Activated CD4-positive, alpha-beta T cell treated with anti-CD3 and anti-CD28 coated beads for 24 hours (primary cell): ENCODE measurements around the gene ERFL.

ENCODE experiments used
- DNase-seq, 2 donors: peaks; one replicate each; pipeline ENCODE4 v3.0.0-alpha.2; 2020; ENCODE audit warnings: low read depth in 2 of 2

The ERFL gene

DNA sequence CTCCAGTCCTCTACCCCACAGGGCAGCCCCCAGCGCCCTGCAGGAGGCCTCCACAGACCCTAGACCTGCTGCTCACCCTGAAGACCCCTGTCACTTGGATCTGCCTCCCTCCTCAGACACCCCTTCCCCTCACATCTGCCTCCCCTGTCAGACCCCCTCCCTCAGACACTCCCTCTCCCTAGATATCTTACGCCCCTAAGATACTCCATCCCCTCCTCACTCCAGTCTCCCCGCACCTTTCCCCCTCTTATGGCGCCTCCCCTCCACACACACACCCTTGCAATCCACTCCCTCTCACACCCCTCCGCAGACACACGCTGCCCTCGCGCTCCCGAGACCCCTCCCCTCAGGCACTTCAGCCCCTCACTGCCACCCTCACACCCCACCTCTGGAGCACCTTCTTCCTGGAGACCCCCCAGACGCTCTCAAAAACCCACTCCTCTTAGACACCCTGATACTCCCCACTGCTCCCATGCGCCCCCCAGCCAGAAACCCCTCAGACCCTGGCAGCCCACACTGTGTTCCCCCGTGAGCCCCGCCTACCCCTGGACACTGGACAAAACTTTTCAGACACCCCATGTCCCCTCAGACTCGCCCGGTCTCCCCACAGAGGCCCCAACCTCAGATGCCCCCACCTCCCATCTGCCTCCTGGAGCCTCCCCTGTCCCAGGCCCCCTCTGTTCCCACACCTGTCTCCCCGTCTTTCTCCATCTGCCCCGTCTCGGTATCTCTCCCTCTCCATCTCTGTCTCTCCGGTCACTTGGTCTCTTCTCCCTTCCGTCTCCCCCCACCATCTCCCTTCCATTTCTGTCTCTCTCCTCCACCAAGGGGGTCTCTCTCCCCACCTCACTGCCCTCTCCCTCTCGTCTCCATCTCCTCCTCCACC lies 14.5 kb downstream of the ERFL start:
- DNase-seq: no peak

DNA sequence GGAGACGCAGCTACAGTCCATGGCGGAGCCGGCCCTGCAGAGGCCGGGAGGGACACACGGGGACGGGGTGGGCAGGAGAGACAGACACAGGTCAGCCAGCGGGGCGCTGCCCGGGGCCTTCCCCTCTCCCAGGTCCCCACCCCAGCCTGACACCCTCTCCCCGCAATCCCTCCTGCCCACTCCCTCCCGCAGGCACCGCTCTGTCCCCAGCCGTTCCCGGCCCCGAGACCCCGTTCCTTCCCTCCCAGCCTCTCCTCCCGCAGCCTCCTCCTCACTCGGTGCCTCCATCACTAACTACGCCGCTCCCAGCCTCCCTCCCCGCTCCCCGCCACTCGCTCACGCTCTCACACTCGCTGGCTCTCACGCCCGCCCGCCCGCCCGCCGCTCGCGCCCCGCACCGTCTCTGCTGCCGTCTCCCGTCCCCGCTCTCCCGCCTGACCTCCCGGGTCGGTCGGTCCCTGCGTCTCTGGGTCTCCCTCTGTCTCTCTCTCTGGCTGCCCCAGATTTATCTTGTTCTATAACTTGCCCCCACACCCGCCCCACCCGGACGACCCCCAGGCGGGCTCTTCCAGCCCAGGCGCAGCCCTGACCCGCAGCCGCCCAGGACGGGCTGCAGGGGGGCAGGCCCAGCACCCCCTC lies 15.2 kb downstream of the ERFL start:
- no peak for DNase-seq

DNA sequence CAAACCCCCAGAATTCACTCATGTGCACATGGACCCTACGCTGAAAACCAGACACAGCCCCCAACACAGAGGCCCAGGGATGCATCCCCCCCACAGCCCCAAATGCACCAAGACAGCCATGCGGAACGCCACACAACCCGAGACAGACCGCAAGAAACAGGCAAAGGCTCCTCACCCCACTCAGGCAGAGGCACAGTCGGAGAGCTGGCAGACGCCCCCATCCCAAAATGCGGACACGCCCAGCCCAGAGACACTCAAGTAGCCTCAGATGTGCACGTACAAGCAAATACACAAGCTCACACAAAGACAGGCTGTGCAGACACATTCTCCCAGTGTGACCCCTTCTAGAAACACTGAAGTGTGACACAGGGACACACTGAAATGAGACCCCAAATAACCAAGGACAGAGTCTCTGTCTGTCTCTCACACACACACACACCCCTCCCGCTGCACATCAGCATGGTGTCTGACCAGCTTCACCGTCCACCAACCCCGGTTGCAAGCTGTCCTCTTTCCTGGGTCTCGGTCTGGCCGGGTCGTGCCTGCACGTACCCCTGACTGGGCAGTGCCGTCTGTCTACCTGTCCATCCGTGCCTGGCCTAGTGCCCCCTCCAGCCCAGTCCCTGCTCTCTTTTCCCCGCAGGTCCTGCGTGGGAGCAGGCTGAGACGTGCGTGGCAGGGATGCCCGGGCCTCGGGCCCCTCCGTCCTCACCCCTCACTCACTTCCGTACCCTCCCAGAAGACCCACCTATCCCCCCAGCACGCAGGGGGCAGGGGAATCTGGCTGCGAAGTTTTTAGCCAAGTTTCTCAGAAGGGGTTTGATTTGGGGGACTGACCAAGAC lies 16.1 kb downstream of the ERFL start:
- DNase-seq: no peak

DNA sequence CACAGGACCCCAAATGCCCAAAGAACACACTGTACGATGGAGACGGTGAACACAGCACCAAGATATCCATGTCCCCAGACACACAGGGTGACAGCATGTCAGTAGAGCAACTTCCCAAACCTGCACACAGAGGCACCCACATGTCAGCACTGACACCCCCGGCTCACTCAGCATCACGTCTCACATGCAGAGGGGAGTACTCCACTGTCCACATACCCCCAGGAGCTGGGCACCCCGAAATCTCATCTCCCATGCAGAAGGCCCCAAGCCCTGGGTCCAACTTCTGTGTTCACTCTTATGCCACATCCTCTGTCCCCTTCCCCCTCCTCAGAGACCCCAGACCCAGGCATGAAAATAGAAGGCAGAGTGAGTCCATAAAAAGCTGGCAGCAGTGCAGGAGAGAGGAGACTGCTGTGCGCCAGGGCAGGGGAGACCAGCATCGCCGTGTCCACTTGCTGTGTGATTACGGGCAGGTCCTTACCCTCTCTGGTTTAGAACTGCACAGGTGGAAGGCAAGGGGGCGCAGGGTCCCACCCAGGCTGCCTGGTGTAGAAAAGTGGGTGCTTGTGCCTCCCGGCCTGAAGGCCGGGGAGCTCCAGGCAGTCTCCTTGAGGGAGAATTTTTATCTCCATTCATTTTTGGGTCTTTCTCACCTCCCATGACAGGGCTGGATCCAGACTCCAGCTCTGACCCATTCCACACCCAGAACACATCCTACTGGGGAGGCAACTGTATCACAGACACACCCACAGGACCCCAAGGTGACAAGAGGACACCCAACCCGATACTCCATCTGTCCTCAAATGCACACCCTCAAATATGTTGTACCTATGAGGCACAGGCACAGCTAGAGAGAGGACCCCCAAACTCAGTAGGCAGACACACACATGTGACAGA lies 17.0 kb downstream of the ERFL start:
- no peak for DNase-seq

DNA sequence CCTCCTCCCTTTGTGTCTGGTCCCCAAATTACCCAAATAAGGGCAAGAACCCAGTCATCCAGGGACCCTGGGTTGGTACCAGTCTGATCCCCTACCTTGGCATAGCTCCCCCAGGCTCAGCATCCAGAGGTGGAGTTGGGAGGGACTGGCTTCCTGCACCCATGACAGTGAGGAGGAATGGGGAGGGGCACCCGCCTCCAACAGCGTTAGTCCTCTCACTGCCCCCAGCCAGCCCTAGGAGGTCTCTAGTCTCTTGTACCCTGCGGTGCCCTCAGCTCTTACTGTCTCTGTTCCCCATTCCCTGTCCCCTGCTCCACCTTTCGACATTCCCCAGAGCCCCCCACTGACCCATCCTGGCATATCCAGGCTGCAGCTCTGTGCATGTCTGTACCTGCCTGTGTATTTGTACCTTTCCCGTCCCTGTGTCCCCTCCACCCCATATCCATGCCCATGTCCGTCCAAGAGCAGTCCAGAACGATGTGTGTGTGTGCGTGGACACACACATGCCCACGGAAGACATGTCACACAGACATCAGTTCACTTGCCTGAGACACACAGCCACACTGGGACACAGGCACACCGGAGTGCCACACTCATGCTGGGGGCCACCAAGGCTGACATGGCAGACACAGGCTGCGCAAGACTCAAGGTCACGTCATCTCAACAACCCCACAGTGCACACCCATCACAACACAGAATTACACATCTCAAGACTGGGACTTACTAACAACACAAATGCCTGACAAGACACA lies 17.8 kb downstream of the ERFL start:
- DNase-seq: no peak

DNA sequence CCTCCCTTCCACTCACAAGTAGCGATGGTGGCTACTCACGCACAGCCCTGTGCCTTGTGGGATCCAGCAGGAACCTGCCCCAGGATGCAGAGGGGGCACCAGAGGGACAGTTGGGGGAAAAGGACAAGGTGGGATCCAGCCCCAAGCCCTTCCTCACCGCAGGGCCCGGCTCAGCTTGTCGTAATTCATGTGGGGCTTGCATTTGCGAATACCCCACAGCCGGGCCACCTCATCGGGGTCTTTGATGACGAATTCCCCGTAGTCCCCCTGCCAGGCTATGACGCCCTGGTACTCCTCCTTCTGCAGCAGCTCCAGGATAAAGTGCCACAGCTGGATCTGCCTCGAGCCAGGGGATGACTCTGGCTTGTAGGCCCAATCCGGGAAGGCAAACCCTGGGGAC lies 18.5 kb downstream of the ERFL start:
- DNase-seq: no peak

DNA sequence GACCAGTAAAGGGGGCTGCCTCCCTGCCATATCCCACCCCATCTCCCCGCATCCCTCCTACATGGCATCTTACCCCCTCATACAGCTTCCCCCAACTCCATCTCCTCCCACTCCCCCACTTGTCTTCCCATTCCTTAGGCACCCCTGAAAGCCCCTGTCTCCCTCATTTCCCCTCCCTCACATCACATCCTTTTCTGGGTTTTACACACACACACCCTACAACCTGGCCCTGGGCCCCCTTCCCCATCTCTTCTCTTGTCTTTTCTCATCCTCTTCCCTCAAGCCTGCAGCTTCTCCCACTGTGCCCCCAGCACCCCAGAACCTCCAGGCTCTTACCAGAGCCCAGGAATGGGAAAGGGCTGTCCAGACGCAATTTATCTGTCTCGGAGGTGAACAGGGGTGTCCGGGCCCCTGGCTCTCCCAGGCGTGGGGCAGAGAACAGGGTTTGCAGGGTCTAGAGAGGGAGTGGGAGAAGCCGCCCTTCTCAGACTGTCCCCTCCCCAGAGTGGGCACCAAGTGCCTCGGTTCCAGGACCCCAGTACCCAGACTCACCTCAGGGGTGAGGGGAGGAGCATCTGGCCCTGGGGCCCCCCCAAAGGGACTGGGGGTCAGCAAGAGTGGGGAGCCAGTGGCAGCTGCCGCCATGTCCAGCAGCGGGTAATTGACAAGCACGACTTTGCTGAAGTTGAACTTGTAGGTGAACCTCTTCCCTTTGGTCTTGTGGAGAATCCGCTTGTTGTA lies 19.4 kb downstream of the ERFL start:
- no peak for DNase-seq

DNA sequence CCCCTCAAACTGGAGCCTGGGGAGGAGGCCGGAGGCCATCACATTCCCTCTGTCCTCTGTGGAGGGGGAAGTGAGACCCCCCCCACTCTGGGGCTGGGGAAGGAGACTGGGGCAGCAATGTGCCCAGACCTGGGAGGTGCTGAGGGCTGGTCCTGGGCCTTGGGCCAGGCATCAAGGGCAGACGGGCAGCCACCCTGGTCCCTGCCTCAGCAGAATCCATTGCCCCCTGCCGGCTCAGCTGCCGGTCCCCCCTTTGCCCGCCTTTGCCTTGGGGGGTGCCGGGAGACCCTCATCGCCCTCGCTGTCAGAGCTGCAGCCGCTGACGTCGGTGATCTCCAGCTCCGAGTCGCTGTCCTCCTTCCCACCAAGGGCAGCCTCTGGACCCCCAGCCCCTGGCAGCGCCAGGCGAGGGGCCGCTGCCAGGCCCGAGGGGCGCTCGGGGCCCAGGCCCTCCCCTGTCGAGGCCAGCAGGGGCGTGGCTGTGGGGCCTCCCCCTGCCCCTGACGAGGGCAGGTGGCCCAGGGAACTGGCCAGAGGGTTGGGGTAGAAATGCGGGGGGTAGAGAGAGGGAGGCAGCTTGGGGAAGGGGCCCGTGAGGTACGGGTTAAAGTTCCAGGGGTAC lies 20.1 kb downstream of the ERFL start:
- no peak for DNase-seq

DNA sequence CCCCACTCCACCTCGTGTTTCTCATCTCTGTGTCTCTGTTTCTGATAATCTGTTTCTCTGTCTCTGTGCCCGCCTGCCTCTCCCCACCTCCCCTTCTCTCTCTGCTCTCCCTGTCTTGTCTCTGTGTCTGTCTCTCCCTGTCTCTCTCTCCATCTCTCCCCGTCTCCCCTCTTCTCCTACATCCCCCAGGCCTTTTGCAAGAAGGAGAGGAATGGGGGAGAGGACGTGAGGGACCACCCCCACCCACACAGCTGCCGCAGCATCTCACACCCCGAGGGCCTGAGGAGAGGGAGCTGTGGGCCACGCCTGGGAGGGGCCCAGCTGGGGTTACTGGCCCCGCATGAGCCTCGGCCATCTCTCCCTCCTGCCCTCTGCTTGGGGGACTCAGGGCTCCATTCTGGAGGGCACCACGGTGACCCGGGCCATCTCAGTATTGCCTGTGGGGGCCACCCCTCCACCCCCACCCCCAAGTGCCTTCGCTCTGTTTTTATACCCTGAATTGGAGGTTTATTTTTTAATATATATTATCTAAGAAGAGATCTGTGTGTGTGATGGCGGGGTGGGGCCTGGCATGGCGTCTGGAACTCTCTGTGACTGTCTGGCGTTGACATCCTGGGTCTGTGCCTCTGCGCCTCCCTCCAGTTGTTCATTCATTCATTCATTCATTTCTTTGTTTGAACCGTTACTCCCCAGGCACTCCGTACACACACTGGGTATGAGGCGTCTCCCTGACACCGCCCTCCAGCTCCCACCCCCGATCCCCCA lies 21.2 kb downstream of the ERFL start:
- no peak for DNase-seq

DNA sequence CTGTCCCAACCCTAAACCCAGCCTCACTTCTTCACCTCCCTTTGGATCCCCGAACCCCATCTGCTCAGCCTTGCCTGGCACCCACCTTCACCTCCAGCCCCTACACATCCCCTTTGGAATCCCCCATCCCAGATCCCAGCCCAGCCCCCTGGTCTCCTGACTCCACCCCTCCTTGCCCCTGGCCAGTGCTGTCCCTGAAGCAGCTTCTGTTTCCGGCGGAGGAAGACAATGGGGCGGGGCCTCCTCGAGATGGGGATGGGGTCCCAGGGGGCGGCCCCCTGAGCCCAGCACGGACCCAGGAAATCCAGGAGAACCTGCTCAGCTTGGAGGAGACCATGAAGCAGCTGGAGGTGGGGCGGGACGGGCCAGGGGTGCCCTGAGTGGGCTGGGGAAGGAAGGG lies 22.0 kb downstream of the ERFL start:
- no peak for DNase-seq

DNA sequence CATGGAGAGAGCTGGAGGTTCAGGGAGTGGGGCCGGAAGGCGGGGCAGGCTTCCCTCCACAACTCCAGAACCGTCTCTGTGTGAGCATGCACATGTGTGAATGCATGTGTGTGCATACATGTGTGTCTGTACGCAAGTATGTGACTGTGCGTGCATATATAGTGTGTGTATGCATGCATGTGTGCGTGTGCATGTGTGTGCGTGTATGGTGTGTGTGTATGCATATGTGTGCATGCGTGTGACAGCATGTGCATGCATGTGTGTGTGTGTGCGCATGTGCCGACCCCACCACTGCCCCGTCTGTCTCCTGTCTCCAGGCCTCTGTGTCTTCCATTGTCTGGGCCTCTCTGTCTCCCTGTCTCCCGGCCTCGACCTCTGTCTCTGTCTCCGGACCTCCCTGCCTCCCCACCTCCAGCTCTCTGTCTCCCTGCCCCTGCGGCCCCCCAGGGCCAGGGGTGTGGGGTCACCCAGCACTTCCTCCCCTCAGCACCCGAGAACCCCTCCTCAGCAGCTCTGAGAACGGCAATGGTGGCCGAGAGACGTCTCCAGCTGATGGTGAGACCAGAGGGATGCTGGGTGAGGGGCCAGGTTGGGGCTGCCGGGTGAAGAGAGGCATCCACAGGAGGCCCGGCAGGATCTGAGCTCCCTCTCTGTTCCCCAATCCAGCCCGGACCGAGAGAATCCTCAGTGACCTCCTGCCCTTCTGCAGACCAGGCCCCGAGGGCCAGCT lies 22.8 kb downstream of the ERFL start:
- DNase-seq: no peak

DNA sequence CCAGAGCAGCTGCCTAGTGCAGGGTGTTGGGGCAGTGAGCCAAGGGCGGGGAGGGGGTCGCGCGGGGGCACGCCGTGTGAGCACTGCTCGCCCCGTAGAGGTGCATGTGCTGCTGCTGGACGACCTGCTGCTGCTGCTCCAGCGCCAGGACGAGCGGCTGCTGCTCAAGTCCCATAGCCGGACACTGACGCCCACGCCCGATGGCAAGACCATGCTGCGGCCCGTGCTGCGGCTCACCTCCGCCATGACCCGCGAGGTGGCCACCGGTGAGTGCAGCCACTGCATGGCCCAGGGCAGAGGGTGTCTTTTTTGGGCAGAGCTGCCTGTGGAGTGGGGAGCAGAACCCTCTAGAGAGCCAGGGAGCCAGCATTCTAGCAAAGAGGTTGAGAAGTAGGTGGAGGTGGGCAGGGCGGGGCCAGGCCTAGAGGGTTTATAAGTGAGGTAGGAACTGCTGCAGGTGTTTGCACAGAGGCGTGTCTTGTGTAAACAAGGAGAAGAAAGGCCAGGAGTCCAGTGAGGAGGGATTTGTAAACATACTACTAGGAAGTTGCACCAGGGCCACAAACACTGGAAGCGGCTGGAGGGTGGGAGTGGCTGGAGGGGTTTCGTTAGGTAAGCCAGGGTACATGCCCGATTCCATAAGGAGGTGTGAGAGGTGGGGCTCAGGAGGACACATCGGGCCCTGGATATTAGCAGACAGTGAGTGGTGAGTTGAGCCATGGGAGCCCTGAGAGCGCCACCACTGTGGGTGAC lies 24.0 kb downstream of the ERFL start:
- no peak for DNase-seq

DNA sequence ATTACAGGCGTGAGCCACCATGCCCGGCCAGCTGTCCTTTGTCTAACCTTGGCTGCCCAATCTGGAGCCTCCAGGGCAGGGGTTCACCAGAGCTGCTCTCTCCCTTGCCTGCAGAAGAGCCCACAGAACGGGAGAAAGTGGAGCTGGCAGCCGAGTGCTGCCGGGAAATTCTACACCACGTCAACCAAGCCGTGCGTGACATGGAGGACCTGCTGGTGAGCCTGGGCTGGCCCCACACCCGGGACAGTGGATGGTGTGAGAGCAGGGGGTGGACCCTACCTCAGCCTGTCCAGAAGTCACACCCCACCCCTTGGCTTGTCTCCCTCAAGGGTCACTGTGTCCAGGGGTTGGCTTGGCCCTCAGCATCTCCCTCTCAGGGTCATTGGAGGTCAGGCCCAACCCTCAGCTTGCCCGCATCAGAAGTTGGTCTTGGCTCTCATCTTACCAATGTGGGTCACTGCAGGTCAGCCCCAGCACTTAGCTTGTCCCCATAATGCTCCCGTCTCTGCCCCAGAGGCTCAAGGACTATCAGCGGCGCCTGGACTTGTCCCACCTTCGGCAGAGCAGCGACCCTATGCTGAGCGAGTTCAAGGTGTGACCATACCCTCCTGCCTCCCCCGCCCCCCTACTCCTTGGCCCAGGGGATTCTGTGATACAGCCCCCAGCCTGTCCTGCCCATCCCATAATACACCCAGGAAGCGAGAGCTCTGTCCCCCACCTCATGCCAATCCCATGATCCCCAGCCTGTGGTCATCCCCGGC lies 24.9 kb downstream of the ERFL start:
- DNase-seq: no peak

DNA sequence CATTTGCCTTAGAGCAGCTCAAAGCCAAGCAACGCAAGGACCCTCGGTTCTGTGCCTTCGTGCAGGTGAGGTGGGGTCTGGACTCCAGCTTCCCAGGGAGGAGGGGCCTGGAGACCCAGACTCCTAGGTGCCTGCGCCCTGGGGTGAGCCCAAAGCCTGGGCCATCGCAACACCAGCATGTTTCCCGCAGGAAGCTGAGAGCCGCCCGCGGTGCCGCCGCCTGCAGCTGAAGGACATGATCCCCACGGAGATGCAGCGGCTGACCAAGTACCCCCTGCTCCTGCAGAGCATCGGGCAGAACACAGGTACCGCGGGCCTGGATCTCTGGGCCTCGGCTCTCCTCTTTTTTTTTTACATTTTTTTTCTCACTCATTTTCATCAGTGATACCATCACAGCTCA lies 25.7 kb downstream of the ERFL start:
- DNase-seq: no peak

DNA sequence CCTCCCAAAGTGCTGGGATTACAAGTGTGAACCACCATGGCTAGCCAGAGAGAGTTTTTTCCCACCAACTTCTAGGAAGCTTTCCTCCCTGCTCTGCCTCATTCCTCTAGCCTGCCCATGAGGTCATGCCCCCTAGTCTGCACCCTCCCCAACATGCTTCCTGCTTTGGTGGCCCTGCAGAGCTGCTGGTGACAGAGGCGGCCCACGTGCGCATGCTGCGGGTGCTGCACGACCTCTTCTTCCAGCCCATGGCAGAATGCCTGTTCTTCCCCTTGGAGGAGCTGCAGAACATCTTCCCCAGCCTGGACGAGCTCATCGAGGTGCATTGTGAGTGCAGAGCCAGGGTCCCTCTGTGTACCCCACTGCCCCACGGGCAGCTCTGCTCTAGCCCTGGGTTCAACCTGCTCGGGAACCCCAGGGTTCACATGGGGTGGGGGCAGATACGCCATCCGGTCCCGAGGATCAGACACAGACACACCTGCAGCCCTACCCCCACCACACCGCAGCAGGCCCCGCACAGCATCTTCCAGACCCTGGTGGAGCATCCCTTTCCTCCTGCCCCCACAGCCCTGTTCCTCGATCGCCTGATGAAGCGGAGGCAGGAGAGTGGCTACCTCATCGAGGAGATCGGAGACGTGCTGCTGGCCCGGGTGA lies 26.4 kb downstream of the ERFL start:
- DNase-seq: no peak

DNA sequence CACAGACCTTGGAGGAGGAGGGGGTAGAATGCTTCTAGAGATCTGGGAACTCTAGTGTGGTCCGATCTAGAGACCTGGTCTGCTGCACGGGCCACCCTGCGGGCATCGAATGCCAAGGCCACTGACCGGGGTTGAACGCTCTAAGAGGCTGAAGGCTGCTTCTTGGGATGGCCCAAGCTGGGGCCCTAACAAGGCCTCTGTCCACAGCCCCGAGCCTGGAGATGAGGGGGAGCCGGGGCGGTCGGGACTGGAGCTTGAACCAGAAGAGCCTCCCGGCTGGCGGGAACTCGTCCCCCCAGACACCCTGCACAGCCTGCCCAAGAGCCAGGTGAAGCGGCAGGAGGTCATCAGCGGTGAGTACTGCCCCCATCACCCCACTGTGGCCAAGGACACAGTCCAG lies 30.0 kb downstream of the ERFL start:
- DNase-seq: no peak
